Liver (tissue), 3 donors: ENCODE data around the gene CRB1.

Experiments used
- JUND ChIP-seq, 2 donors: IDR thresholded peaks; 2 replicates each; pipeline ENCODE4 v1.6.1; 2016; ENCODE audit warnings: antibody characterized with exemption in 2 of 2
- MAX ChIP-seq: IDR thresholded peaks from 2 replicates; pipeline ENCODE4 v1.6.1; 2016; ENCODE audit warnings: antibody characterized with exemption
- SP1 ChIP-seq: IDR thresholded peaks from 2 replicates; pipeline ENCODE4 v1.6.1; 2018; ENCODE audit warnings: antibody characterized with exemption, mild to moderate bottlenecking
- TAF1 ChIP-seq: conservative IDR thresholded peaks from 2 replicates; pipeline ENCODE4 v1.6.1; 2016; ENCODE audit warnings: antibody characterized with exemption, mild to moderate bottlenecking
- YY1 ChIP-seq: IDR thresholded peaks from 2 replicates; pipeline ENCODE4 v1.6.1; 2016; ENCODE audit warnings: antibody characterized with exemption, mild to moderate bottlenecking
- TF ChIP-seq, protein P1 (sequence below): fragments of 150-350 bp; IDR thresholded peaks from 2 replicates; pipeline ENCODE4 v1.5.1; 2017; ENCODE audit warnings: improper control_type of control experiment, low read depth, low read length; ENCODE audit not compliant: missing input control
- donor health status: healthy.
- donor health status: healthy.

- no peak for TF ChIP-seq JUND (IDR thresholded peaks at IDR 0.05)
- TF ChIP-seq, protein P1, sequence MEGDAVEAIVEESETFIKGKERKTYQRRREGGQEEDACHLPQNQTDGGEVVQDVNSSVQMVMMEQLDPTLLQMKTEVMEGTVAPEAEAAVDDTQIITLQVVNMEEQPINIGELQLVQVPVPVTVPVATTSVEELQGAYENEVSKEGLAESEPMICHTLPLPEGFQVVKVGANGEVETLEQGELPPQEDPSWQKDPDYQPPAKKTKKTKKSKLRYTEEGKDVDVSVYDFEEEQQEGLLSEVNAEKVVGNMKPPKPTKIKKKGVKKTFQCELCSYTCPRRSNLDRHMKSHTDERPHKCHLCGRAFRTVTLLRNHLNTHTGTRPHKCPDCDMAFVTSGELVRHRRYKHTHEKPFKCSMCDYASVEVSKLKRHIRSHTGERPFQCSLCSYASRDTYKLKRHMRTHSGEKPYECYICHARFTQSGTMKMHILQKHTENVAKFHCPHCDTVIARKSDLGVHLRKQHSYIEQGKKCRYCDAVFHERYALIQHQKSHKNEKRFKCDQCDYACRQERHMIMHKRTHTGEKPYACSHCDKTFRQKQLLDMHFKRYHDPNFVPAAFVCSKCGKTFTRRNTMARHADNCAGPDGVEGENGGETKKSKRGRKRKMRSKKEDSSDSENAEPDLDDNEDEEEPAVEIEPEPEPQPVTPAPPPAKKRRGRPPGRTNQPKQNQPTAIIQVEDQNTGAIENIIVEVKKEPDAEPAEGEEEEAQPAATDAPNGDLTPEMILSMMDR, result no peak
- TF ChIP-seq SP1, result no peak
- no peak for TF ChIP-seq MAX
- TF ChIP-seq YY1, result no peak
- TF ChIP-seq TAF1, result no peak
Observed at GRCh38 chr1:197467881-197468280, 199.8 kb downstream of the CRB1 start.
